Stimulated activated CD8-positive, alpha-beta memory T cell treated with anti-CD3 and anti-CD28 coated beads, Interleukin-15, amount 100 ng/mL, for 48 hours (primary cell): ENCODE results near the gene ERCC8.
"Not testable (repeated sequence)": the region's sequence is repeated elsewhere in the genome, so short reads cannot be mapped to it uniquely, and the experiment has no call there.

Experiments used
- DNase-seq, 2 donors: peaks; one replicate each; pipeline ENCODE4 v3.0.0-alpha.2; 2020; ENCODE audit warnings: low read depth in 2 of 2

ERCC8 gene

GRCh38 chr5:60918466-60918865 lies 26.4 kb downstream of the ERCC8 start:
- DNase-seq = no peak

GRCh38 chr5:60916646-60917045 lies 28.2 kb downstream of the ERCC8 start:
- no peak for DNase-seq

DNA sequence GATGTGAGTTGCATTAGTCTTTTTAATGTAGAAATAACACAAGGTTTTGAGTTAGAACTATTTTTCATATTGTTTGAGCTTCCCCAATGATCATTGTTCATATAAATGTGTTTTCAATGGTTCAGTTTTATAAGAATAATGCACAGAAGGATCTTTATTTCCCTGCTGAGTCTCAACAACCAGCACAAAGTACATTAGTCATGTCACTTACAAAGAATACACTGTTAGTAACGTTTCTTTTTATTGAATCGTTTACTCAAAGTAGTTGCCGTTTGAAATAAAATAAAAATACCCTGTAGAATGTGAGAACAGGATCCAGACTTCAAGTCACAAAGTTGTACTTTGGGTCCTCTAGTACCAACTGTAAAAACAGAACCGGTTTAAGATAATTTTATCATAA lies 41.5 kb downstream of the ERCC8 start:
- no peak for DNase-seq

DNA sequence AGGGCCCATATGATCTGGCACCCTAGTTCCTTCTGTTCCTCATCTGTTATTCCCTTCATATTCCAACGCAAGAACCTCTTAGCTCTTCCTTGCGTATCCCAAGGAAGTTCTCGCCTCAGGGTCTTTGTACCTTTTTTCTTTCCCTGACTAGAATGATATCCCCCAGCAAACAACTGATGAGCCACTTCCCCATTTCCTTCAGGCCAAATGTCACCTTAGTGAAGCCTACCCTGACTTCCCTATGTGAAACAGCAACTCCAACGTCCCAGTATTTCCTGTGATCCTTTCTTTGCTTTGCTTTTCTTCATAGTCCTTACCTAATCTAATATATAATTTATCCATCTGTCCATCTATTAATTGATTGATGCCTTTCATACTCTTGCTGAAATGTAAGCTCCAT lies 47.9 kb downstream of the ERCC8 start:
- DNase-seq = no peak

DNA sequence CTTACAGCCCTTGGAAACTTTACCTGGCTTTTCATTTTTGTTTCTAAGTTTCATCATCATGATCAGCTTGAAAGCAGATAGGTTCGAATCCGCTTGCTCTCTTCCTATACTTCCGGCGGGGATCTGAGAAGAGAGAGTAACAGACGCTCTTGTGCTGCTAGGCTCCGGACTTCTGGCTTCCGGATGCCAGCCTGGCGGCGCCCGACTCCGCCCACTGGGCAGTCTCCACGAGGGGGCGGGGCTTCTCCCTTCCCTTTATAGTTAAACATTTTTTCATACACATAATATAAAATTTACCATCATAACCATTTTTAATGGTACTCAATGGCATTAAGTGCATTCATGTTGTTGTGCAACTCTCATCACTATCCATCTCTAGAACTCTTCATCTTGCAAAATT lies 51.3 kb downstream of the ERCC8 start:
- no peak for DNase-seq

DNA sequence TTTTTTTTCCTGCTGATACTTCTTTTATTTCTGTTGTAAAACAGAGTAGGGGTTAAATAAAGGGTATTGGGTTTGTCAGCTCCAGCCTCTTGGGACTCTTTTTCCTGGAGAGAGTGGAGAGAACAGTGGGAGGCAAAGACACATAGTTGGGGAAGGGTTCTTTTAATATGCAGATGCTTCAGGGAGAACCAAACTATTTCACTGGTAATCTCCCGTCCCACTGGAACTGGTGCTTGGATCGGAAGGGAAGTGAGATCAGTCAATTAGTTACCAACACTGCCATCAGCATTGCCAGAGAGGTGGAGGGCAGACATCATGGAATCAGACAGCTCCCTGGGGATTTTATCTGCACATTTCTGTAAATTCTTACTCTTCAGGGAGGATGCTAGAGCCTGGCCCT lies 53.2 kb downstream of the ERCC8 start:
- DNase-seq = no peak

GRCh38 chr5:60888359-60889061 lies 56.4 kb downstream of the ERCC8 start:
- DNase-seq = no peak

- DNase-seq = no peak
Observed at GRCh38 chr5:60887746-60888145, 57.1 kb downstream of the ERCC8 start.

- DNase-seq = no peak
Observed at GRCh38 chr5:60887096-60887495, 57.8 kb downstream of the ERCC8 start.

DNA sequence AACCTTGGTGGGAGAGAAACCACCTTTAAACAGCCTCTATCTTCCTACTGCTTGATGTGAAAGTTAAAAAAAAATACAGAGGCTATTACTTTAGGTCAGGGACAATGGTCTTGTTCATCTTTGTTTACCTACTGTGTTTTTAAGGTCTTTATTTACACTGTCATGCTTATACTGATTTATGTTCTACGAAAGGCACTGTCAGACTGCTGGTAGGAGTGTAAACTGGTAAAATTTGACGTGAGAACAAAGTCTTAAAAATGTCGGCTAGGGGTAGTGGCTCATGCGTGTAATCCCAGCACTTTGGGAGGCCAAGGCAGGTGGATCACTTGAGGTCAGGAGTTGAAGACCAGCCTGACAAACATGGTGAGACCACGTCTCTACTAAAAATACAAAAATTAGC lies 58.7 kb downstream of the ERCC8 start:
- no peak for DNase-seq

GRCh38 chr5:60883229-60883628 lies 61.6 kb downstream of the ERCC8 start:
- no peak for DNase-seq

- no peak for DNase-seq
Observed at GRCh38 chr5:60872892-60873291, 72.0 kb downstream of the ERCC8 start.

DNA sequence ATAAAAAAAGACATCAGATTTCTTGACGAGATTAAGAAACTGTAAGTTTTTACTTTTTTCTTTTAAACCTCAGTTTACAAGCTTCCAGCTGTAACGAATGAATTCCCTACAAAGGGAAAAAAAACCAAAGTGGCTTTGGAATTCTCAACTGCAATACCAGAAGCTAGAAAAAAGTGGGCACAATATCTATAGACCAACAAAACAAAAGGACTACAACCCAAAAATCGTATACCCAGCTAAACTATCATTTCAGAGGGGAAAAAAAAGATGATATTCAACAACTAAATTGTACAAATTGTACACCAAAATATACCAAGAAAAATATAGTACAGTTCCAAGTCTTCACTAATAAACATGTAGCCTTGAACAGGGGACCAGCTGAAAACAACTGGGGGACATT lies 74.0 kb downstream of the ERCC8 start:
- DNase-seq = no peak

- not testable (repeated sequence) for DNase-seq
Observed at GRCh38 chr5:60860572-60860971, 84.3 kb downstream of the ERCC8 start.

DNA sequence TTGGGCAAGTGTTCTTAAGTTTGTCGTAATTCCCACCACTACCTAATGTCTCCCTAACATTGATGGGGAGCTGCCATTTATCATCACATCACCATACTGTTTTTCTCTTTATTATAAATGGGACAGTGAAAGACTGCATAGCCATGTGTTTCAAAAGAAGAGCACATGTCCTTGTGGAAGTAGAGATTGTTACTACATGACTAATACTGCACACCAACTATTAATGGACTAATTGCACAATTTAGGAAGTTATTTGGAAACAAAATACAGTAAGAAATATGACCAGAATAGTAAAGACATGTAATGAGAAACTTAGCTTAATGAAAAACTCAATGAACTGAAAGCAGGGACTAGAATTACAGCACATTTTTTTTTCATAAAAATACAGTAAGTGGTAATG lies 88.8 kb downstream of the ERCC8 start:
- no peak for DNase-seq

- DNase-seq = no peak
Observed at GRCh38 chr5:60852940-60853339, 91.9 kb downstream of the ERCC8 start.

DNA sequence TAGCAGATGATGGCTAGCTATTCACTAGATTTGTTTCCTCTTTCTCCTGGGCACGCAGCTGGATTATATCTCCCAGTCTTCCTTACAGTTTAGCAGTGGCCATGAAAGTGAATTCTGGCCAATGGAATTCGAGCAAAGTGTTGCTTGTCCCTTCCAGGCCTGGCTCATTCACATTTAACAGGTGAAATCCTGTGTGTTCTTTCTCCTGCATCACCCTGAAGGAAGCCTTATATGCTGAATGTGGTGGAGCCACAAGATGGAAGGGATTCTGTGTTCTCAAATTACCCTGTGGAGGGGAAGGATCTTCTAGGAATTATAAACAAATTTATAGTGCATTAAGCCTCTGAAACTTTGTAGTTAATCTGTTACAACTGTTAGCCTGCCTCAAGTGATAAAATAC lies 92.6 kb downstream of the ERCC8 start:
- DNase-seq = no peak

DNA sequence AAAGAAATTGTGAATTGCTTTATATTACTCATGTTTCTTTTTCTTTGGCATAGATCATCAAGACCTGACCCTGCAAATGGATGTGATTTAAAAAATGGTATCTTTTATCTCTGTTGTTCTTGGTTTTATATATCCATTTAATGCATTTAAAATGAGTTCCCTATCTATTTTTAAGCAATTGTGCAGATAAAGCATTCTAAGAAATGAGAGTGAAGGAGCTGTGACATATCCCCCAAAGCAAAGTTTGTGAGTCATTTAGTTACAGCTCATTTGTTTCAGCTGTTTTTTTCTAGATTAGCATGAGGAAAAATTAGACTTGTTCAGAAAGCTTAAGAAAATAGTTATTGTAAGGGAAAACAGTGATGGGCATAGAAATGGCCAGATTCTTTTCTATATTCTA lies 93.2 kb downstream of the ERCC8 start:
- DNase-seq = no peak

GRCh38 chr5:60846298-60846697 lies 98.6 kb downstream of the ERCC8 start:
- no peak for DNase-seq

DNA sequence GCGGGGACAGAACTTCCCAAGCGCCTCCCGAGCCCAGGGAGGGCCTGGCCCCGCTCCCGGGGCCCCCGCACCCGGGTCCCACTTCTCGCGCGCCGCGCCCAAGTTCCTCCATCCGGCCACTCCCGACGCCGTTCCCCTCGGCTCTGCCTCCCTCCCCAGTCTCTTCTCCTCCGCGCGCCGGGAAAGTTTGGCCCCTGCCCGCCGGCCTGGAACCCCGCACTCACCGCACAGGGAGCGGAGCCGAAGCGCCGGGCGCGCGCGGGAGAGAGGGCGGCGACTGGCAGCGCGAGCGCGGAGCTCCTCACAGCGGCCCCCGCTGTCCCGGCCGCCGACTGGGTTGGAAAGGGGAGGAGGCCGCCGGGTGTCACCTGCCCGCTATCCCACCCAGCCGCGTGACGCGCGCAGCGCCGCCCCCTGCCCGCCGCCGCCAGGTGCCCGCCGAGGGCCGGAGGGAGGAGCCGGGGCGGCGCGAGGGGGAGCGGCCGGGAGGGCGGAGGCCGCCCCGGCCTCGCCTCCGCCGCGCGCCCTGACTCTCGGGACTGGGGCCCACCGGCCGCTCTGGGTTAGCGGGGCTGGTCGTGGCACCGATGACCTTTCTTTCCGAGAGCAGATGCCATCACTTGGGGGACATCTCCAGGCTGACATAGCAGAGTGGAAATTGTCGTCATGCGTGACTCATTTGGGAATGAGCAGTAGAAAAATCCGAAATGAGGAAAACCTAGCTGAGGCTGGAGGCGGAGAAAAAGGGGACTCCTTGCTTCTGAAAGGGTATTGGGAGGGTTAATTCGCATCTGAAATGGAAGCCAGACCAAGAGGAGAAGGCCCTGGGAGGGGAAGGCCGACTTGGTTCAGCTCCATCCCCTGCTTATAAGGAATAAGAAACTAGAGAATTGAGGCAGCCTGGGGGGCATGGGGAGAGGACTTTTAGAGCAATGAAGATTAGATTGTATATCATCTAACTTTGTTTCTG lies 100.6 kb downstream of the ERCC8 start, which contains the start of gene ELOVL7:
Gene ELOVL7, minus strand, starts transcription at position 334 of the 970 bp plus-strand sequence. CDS start 56,872 bp downstream, outside the sequence.
- DNase-seq = peak; percentile 23 to 51

DNA sequence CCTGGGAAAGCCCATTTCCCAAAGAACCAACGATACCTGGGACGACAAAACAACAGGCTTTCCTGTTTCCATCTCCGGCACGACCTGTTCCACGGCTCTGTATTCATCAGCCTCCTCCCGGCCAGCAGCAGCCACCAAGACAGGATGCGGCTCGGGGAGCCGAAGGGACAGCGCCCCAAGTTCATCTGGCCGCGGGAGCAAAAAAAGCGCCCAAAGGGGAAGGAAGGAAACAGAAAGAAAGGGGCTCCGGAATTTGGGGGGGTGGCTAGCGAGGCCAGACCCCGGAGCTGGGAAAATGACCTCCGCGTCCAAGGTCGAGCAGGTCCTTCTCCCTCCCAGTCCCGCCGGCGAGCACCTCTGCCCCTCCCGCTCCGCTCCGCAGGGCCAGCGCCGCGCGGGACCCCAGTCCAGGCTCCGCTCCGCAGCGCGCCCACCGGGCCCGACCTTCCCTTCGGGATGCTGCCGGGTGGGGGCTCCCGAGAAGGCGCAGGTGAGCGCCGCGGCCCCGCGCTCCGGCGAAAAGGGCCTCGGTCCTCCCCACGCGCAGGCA lies 101.4 kb downstream of the ERCC8 start:
- DNase-seq = no peak

- no peak for DNase-seq
Observed at GRCh38 chr5:60842871-60843385, 101.9 kb downstream of the ERCC8 start.
